SK-N-MC (cell line): ENCODE results near the gene UBE2K.

Experiments
- EZH2 ChIP-seq: fragments of 200-600 bp; sonication (generic); IDR thresholded peaks from one replicate; pipeline ENCODE4 v1.6.1; 2017; ENCODE audit warnings: antibody characterized with exemption
- FOXP2 ChIP-seq: optimal IDR thresholded peaks from 2 replicates; pipeline ENCODE3; 2011; ENCODE audit warnings: mild to moderate bottlenecking, moderate library complexity; ENCODE audit not compliant: insufficient read depth; ENCODE audit errors: extremely low read length, control extremely low read depth
- POLR2AphosphoS5 ChIP-seq: IDR thresholded peaks from 2 replicates; pipeline ENCODE4 v1.6.1; 2012; ENCODE audit warnings: mild to moderate bottlenecking, low read depth, low read length, borderline replicate concordance

GRCh38 chr4:39658756-39659155, 39.2 kb upstream of the UBE2K start:
- no peak for TF ChIP-seq POLR2AphosphoS5
- no peak for TF ChIP-seq EZH2
- TF ChIP-seq FOXP2, result no peak
